Breast epithelium (tissue), 3 donors: ENCODE data around the gene RNASE2.
"Not testable (repeated sequence)": the region's sequence is repeated elsewhere in the genome, so short reads cannot be mapped to it uniquely, and the experiment has no call there.

ENCODE experiments used
- CTCF ChIP-seq, 3 donors: fragments of 450-650 bp; IDR thresholded peaks; one replicate each; pipeline ENCODE4 v1.5.1; 2016 to 2017; ENCODE audit warnings: antibody characterized with exemption in 3 of 3, mild to moderate bottlenecking in 3 of 3, moderate library complexity in 3 of 3
- POLR2A ChIP-seq: fragments of 450-650 bp; IDR thresholded peaks from one replicate; pipeline ENCODE4 v1.6.1; 2016; ENCODE audit warnings: antibody characterized with exemption, mild to moderate bottlenecking, moderate library complexity
- POLR2AphosphoS5 ChIP-seq, 3 donors: sonication (generic); formaldehyde crosslinking; IDR thresholded peaks; one replicate each; pipeline ENCODE4 v1.6.1; 2017; ENCODE audit warnings: antibody characterized with exemption in 3 of 3

- TF ChIP-seq CTCF (IDR thresholded peaks at IDR 0.05); POLR2A; POLR2AphosphoS5 (IDR thresholded peaks at IDR 0.05): not testable (repeated sequence)
These were observed 3.7 kb downstream of the RNASE2 start for GRCh38 chr14:20958946-20959345.
